Stomach (tissue), 4 donors: ENCODE measurements around the gene OSBPL9.

ENCODE experiments used
- EP300 ChIP-seq: sonication (generic); formaldehyde crosslinking; IDR thresholded peaks from one replicate; pipeline ENCODE4 v1.6.1; 2017; ENCODE audit warnings: antibody characterized with exemption
- POLR2A ChIP-seq, 4 donors: fragments of 450-650 bp; IDR thresholded peaks; one replicate each; pipeline ENCODE4 v1.6.1; 2016; ENCODE audit warnings: antibody characterized with exemption in 4 of 4, control low read depth in 2 of 4, mild to moderate bottlenecking in 1 of 4, moderate library complexity in 1 of 4
- POLR2AphosphoS5 ChIP-seq, 3 donors: sonication (generic); formaldehyde crosslinking; IDR thresholded peaks; one replicate each; pipeline ENCODE4 v1.6.1; 2016; ENCODE audit warnings: antibody characterized with exemption in 3 of 3
- TF ChIP-seq, protein P1 (sequence below), 7 experiments: fragments of 450-650 bp in 4 of 7; fragments of 200-600 bp in 3 of 7; sonication (generic) in 3 of 7; IDR thresholded peaks; one replicate each; pipeline ENCODE4 v1.5.1; 2016 to 2019; ENCODE audit warnings: antibody characterized with exemption in 7 of 7, control low read depth in 2 of 7, mild to moderate bottlenecking in 1 of 7

DNA sequence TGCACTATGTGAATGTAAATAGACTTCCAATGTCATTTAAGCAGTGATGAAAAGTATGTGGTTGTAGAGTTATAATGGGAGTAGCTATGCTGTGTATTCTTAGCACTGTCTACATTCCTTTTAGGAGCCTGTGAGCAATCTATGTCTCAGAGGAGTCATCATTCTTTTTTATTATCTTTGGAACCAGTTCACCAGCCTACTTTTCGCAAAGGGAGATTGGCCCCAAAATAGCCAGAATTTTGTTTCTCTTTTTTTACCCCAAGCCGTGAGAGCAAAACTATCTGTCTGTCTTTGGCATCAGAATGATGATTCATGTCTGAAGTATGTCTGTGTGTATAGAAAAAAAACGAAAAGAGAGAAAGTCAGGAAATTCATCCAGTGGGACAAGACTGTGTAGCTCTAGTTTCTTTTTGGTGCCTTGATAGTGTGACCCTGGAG, 44.2 kb downstream of the OSBPL9 start:
- TF ChIP-seq, protein P1, sequence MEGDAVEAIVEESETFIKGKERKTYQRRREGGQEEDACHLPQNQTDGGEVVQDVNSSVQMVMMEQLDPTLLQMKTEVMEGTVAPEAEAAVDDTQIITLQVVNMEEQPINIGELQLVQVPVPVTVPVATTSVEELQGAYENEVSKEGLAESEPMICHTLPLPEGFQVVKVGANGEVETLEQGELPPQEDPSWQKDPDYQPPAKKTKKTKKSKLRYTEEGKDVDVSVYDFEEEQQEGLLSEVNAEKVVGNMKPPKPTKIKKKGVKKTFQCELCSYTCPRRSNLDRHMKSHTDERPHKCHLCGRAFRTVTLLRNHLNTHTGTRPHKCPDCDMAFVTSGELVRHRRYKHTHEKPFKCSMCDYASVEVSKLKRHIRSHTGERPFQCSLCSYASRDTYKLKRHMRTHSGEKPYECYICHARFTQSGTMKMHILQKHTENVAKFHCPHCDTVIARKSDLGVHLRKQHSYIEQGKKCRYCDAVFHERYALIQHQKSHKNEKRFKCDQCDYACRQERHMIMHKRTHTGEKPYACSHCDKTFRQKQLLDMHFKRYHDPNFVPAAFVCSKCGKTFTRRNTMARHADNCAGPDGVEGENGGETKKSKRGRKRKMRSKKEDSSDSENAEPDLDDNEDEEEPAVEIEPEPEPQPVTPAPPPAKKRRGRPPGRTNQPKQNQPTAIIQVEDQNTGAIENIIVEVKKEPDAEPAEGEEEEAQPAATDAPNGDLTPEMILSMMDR (IDR thresholded peaks at IDR 0.05): no peak
- TF ChIP-seq EP300: no peak
- TF ChIP-seq POLR2A (IDR thresholded peaks at IDR 0.05): no peak
- TF ChIP-seq POLR2AphosphoS5 (IDR thresholded peaks at IDR 0.05): peak in 2 of 3 donors; percentile 19 to 26
